Body of pancreas (tissue), 4 donors: Measurements from ENCODE around the gene LDLRAD3. TPM values are rescaled to one million over a fixed set of nuclear protein-coding genes. Genes with fewer than 3 reads are reported as not detected.

Experiments
- ATAC-seq: fragments of 150-250 bp; one replicate; pipeline ENCODE4 v1.9.1; 2016
- DNase-seq, 4 donors: peaks; one replicate each; pipeline ENCODE4 v3.0.0-alpha.2; 2019
- H3K27ac ChIP-seq, 4 donors: fragments of 200-600 bp; sonication (generic); 1 replicate in 3 of 4; 2 replicates in 1 of 4; pipeline versions ENCODE4 v1.5.1 to v1.6.1; 2016 to 2019; ENCODE audit warnings: mild to moderate bottlenecking in 1 of 4, mixed read lengths in 1 of 4, moderate library complexity in 1 of 4
- H3K27me3 ChIP-seq, 2 donors: fragments of 200-600 bp; sonication (generic); one replicate each; pipeline ENCODE4 v1.6.0; 2016; ENCODE audit warnings: mild to moderate bottlenecking in 1 of 2
- H3K36me3 ChIP-seq, 2 donors: fragments of 200-600 bp; sonication (generic); replicated peaks in 1 of 2; 2 replicates each; pipeline ENCODE4 v1.5.1; 2016; ENCODE audit warnings: low read depth in 2 of 2; ENCODE audit not compliant: insufficient read depth in 1 of 2
- H3K4me1 ChIP-seq: fragments of 200-600 bp; sonication (generic); one replicate; pipeline ENCODE4 v1.6.0; 2016
- H3K4me3 ChIP-seq, 2 donors: fragments of 200-600 bp; sonication (generic); 1 replicate in 1 of 2; 2 replicates in 1 of 2; pipeline ENCODE4 v1.5.1; 2016 to 2019
- H3K9me3 ChIP-seq, 3 donors: fragments of 200-600 bp; sonication (generic); 1 replicate in 2 of 3; 2 replicates in 1 of 3; pipeline ENCODE4 v1.5.1; 2016
- CTCF ChIP-seq, 7 experiments: fragments of 450-650 bp in 4 of 7; fragments of 200-600 bp in 3 of 7; sonication (generic) in 3 of 7; IDR thresholded peaks; one replicate each; pipeline ENCODE4 v1.5.1; 2016 to 2019; ENCODE audit warnings: antibody characterized with exemption in 7 of 7
- POLR2A ChIP-seq, 3 donors: fragments of 450-650 bp; IDR thresholded peaks; one replicate each; pipeline ENCODE4 v1.6.1; 2016; ENCODE audit warnings: antibody characterized with exemption in 3 of 3, mild to moderate bottlenecking in 2 of 3
- WGBS, 2 donors: methylation state at CpG; one replicate each; pipeline ENCODE4 v1.1.5; 2017; 5-methylcytosine and 5-hydroxymethylcytosine counted together
- intact Hi-C: fragments of 100-400 bp; cut with DNase I; formaldehyde crosslinking; loops from one replicate; pipeline ENCODE4 v1.15.1; 2023
- total RNA-seq, 2 donors: library from RNA; depleted of rRNA; stranded (reverse); fragments of >200 nt; gene quantifications; one replicate each; pipeline ENCODE4 v1.1.0, GENCODE V29; 2016

The LDLRAD3 gene
- total RNA-seq, 2 donors from 2014 or later, result 5.7 to 7.9 TPM

GRCh38 chr11:36105743-36106581, 162.1 kb downstream of the LDLRAD3 start:
- no peak for TF ChIP-seq CTCF (IDR thresholded peaks at IDR 0.05)
- no peak for TF ChIP-seq POLR2A (IDR thresholded peaks at IDR 0.05)
- H3K9me3 ChIP-seq, result no peaks in the 10 kb centered on the region
- H3K36me3 ChIP-seq, result no peaks in the 10 kb centered on the region
- H3K4me3 ChIP-seq, result no peak overlapping the region
- intact Hi-C loops, result no loop called here
- ATAC-seq, result no peak
- no peak for DNase-seq
- no peaks in the 10 kb centered on the region for H3K27me3 ChIP-seq
- 86 to 89% methylated on average over 9 of the region's 9 CpGs for WGBS, 2 donors
- H3K4me1 ChIP-seq, result peaks cover 15% of the 10 kb centered on the region
- no peak overlapping the region for H3K27ac ChIP-seq

DNA sequence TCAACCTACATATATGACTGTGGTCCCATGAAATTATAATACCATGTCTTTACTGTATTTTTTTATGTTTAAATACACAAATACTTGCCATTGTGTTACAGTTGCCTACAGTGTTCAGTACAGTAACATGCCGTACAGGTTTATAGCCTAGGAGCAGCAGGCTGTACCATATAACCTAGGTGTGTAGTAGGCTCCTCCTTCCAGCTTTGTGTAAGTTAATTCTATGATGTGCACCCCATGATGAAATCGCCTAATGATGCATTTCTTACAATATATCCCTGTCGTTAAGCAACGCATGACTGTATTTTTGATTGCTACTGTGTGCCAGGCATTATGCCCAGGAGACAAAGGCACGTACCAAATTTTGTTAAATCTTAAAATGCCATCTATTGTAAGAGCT, 163.7 kb downstream of the LDLRAD3 start:
- DNase-seq (no peak), ATAC-seq (no peak)
- Histone ChIP-seq H3K27ac (no peak overlapping the region), H3K9me3 (peaks cover 0 to 2% (median 0%) of the 10 kb centered on the region in 3 donors), H3K4me1 (peaks cover 15% of the 10 kb centered on the region), H3K36me3 (no peaks in the 10 kb centered on the region), H3K4me3 (no peak overlapping the region), H3K27me3 (no peaks in the 10 kb centered on the region)
- intact Hi-C loops, result no loop called here
- TF ChIP-seq POLR2A (IDR thresholded peaks at IDR 0.05) (no peak), CTCF (IDR thresholded peaks at IDR 0.05) (no peak)
- 90 to 93% methylated on average over 5 of the region's 5 CpGs for WGBS, 2 donors

DNA sequence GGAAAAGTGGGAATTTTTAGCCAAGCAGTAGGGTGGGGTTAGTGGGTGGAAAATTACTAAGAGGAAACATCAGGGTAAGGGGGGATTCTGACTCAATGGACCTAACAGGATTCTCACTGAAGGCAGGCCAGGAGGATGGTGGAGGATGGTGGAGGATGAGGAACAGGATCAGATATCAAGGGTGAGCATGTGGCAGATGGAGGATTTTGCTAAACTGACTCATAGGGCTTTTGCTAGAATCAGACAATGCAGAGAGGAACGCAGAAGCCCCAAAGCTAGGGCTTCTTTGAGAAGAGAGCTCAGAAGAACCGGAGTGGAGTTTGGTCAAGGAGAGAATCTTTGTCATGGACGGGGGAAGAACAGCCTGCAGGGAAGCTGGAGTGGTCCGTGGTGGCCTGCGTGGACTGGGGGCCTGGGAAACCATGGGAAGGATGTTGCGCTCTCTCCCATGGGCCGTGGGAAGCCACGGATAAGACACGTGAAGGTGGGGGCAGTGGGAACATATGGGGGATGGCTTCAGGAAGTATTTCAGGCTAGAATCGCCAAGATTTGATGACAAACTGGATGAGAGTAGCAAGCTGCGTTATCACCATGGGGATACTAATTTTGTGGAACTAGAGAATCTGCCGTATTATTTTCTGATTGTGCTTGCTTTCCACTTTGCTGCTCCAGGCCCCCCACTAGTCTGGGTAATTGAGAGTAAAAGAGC, 165.2 kb downstream of the LDLRAD3 start:
- DNase-seq (no peak), ATAC-seq (no peak)
- Histone ChIP-seq H3K27me3 (no peaks in the 10 kb centered on the region), H3K36me3 (no peaks in the 10 kb centered on the region), H3K4me3 (no peak overlapping the region), H3K9me3 (peaks cover 0 to 10% (median 0%) of the 10 kb centered on the region in 3 donors), H3K4me1 (peaks cover 15% of the 10 kb centered on the region), H3K27ac (no peak overlapping the region)
- WGBS, 2 donors, result 78 to 89% methylated on average over 12 of the region's 12 CpGs
- TF ChIP-seq POLR2A (IDR thresholded peaks at IDR 0.05), result no peak
- no peak for TF ChIP-seq CTCF (IDR thresholded peaks at IDR 0.05)
- intact Hi-C loops, result no loop called here

DNA sequence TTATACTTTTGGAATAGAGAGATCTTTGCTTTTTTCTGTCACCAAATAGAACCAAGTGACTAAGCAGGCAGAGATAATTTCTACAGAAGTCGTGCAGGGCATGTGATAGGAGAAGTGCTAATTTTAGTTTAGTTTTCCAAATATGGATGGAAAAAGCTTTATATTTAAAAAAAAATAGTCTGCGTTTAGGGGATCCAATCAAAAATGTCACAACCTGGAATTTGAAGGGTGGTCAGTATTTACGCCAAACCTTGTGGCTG, 165.7 kb downstream of the LDLRAD3 start:
- Histone ChIP-seq H3K4me1 (peaks cover 13% of the 10 kb centered on the region), H3K27me3 (no peaks in the 10 kb centered on the region), H3K9me3 (peaks cover 0 to 10% (median 0%) of the 10 kb centered on the region in 3 donors), H3K4me3 (no peak overlapping the region), H3K27ac (no peak overlapping the region), H3K36me3 (no peaks in the 10 kb centered on the region)
- ATAC-seq (no peak), DNase-seq (no peak)
- WGBS, 2 donors, result 87 to 91% methylated on average over 3 of the region's 3 CpGs
- TF ChIP-seq CTCF (IDR thresholded peaks at IDR 0.05) (no peak), POLR2A (IDR thresholded peaks at IDR 0.05) (no peak)
- intact Hi-C loops, result no loop called here
